Superior temporal gyrus (tissue), 1 donor: ENCODE data around the gene ARSB.

Source experiments
- DNase-seq: peaks from one replicate; pipeline ENCODE4 v3.0.0-alpha.2; 2016; ENCODE audit errors: extremely low spot score

The ARSB gene

DNA sequence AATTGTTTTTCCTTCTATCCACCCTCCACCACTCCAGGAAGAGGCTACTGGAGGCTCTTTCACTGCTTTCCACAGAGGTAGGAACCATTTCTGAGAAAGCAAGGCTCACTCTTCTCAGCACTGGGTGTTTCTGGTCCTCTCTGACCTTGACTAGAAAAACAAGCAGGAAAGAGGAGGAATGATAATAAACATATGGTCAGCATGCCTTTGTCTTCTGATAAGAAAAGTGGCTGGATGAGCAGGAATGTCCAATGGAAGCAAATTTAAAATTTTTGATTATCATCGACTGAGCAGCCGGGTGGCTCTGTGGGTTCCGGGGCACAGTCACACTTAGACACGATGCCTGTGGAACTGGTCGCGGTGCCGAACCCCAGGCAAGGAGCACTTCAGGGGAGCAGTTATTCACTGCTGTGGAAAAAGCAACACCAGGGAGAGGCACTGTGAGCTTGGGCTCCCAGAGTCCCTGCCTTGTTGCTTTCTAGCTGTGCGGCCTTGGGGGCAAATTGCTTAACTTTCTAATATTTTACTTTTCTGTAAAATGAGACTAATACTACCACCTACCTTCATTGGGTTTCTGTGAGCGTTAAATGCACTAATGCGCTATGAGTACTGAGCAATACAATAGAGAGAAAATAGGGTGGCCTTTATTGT lies 179.5 kb downstream of the ARSB start:
- DNase-seq = no peak

DNA sequence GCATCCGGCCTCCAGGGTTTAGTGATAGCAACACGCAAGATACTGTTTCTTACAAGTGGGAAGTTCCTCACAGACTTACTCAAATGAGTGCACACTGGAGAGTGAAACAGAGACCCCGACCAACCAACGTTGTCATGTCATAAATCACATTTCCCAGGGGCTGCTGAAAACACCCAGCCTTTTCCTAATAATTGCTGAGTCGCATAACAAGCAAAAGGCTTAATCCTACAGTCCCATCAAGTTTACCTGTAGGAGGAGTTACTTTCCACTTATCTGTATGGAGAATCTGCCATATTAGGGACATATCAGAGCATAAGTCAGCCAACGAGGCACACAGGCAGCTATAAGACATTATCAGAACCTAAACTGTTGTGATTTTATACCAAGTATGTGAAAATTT lies 180.1 kb downstream of the ARSB start:
- no peak for DNase-seq

DNA sequence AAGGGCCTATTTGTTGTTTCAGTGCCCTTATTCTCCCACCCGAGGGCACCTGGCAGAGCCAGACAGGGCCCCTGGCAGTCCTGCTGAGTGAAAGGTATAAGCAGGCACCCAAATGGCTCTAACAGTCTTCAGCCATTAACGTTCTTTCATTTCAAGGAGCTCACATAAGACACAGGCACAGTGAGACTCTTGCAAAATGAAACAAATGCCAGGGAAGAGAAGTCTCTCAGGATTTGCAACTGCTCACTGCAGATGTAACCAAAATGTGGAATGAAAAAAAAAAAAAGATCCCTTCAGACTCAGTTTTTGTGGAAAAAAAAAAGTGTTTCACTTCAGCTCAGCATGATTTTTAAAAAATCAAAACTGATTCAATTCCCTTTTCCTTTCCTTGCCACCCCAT lies 181.2 kb downstream of the ARSB start:
- DNase-seq = no peak

DNA sequence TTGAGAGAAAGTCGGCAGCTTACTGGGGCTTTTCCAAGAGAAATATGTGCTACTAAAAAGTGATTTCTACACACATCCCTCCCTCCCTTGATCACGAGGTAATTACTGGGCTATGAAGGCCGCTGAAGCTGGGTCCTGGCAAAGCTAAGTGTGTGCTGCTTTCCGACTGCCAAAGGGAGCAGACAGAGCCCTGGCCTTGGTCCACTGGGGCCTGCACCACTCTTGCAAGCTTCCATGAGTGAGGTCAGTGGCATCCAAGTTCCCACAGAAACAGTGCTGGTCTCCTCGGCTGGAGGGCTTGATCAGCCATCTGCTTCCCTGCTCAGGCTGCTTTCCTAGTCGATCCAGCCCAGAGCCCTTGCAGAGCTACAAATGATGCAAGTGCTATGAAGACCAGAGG lies 181.8 kb downstream of the ARSB start:
- DNase-seq = no peak

DNA sequence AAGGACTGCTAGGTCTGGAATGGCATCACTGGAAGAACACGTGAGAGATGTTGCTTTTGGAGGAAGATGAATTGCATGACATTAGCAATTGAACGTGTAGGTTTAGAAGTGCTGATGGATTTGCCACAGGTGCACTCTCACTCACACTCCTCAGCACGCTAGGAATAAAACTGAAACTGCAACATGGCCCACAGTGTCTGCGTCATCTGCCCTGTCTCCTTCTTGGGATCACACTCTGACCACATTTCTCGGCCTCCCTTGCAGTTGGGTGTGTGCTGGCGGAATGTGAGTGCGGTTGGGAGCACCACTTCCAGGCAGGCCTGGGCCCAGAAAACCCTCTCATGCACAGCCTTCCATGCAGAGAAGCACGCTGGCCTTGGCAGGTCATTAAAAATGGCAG lies 183.7 kb downstream of the ARSB start:
- no peak for DNase-seq

DNA sequence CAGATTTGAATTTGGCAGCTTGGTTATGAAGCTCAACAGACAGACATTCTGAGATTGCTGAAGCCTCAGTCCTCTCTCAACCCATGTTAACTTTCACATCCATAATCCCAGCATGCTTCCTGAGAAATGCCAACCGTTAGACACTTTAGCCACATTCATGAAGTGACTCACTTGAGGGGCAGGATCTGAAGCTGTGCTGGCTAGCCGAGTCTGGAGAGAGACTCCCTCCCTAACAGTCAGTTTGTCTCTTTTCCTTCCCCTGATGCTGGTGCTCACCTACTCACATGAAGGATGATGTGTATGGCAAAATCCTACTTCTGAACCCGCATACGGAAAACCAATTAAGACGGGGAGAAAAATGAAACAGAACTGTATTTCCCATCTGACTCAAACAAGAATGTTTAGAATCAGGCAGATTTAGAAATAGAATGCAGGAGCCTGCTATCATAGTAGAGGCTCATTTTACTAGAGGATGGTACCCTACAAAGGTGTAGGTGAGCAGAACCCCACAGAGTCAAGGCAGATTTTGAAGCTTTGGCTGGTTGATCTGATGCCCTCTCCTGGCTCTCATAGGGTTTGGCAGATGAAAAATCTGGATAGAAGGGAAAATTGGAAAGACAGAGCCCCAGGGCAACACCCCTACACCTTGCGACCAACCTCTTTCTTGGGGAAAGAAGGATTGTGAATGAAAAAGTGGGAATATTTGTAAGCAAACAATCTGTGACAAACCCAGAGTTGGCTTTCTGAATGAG lies 185.7 kb downstream of the ARSB start:
- no peak for DNase-seq

DNA sequence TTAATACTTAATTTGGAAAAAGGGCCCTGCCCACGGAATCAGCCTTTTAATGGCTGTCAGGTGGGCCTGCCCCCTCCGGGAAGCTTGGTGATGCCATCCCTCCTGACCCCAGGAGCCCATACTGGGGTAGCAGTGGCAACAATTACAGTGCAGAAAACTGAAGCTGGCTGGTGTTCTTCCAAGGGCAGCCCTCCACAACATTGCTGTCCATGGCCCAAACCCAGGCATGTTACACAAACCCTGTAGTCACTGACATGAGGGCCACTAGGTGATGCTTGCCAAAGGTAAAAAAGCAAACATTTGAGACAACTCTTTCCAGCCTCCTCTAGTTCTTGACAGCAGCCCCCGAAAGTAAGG lies 186.5 kb downstream of the ARSB start:
- no peak for DNase-seq

DNA sequence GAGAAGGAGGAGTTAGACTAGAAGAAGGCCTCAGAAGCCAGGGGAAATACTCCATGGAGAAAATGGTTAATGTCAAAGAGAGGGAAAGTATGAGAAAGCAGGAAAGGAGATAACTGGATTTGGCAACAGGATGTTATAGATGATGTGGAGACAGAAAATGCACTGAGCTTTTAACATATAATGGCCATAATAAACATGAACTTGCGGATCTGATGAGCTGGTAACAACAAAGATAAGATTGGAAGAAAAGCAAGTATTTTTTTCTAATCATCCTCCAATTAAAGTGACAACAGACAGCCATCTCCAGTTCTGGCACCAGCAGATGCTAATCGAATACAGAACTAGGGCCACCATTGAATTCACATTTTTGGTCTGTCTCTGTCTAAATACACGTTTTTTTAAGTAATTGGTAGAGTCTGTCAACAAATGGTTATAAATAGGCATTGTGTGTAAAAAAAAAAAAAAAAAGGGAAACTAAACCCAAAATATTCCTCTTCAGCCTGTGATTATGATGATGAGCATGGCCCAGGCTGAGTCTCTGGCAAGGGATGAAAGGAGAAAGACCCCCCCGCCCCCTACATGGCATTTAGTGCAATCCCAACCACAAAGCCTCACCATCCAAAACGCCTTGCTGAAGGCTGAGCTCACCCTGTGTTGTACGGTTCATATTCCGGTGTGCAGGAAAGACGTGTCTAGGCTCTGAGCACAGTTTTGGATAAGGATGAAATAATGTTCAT lies 187.0 kb downstream of the ARSB start:
- DNase-seq = no peak

DNA sequence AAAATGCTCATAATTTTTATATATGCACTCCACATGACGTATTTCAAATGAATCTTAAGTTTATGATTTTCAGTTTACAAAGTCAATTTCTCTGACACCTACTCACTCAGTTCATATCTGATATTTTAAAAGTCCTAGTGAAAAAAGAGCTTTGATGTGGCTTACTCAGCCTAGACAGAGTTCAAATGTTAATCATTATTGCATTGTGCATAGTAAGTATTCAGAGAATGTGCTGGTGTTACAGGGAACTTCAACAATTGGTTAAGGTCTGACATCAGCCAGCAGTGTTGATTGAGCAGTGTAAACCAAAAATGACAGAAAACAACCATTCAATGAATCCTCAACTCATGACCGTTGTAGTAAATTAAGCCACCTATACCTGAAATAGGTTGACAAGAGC lies 189.4 kb downstream of the ARSB start:
- DNase-seq = no peak

DNA sequence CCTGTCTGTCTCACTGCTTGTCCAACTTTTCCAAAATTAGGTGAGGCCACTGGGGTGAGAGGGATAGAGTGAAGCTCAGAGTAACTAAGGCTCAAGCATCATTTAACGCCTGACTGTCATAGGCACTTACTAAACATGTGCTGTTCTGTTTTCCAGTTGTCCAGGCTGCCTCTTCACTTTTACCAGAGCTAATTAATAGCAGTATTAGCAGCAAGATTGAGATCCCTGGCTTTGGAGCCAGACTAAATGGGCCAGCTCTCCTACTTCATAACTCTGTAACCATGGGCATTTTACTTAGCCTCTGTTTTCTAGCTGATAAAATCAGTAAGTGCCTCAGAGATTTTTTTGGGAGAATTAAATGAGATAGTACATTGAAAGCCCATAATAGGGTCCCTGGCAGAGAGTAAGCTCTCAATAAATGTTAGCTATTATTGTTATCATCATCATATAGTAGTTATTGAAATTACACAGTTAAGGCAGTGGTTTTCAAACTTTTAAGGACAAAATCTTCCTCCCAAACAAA lies 190.4 kb downstream of the ARSB start:
- no peak for DNase-seq

DNA sequence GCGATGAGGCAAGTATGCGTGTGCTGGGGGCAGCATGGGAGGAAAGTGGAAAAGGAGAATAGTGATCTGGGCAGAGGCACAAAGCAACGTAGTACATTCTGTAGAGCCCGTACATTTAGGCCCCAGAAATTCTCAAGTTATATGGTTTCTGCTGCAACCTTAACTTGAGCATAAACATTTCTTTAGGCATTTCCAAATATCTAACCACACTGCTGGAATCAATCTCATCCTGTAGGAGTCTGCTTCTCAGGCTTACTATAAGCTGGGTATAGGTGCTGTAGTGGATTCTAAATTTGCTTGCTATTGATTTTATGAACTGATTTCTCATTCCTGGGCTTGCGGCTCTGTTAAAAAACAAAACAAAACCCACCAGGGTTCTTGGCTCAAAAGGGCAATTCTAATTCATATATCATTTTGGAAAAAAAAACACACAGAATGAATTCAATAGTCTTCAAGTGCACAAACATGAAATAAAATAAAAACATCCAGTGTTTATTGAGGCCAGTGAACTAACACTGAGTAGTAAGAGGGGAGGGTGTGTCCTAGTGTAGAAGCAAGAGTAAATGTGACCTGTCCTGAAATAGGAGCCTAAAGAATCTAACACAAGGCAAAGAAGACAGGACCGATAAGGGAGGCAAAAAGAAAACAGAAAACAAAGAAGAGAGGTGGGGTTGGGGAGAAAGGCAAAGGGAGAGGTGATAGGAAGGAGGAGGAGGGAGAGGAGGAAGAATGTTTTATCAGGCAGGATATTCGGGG lies 191.0 kb downstream of the ARSB start:
- DNase-seq = no peak

DNA sequence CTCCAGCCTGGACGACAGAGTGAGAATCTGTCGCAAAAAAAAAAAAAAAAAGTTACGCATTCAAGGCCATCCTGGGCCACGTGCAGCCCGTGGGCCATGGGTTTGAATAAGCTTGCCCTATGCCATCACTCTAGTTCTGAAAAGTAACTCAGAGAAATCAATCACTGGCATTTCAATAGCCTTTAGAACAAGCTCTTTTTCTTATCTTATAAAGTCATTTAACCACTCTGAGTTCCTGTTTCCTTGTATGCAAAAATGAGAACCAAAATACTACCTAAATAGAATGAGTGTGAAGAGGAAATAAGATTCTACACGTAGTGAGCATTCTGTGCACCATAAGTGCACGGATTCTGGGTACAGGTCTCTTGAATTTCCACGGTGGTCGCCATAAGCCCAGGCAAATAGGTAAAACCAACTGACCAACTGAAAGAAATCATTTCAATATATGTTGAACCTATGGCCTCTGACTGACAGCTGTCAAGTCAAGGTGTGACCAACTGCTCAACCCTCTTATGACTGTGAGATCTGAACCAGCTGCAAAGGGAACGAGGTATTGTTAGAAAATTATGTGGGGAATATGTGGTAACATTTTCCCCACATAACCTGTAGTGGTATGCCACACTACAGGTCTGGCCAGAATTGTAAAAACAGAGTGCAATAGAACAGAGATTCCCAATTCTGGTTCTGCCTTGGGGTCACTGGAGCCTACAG lies 192.6 kb downstream of the ARSB start:
- no peak for DNase-seq

DNA sequence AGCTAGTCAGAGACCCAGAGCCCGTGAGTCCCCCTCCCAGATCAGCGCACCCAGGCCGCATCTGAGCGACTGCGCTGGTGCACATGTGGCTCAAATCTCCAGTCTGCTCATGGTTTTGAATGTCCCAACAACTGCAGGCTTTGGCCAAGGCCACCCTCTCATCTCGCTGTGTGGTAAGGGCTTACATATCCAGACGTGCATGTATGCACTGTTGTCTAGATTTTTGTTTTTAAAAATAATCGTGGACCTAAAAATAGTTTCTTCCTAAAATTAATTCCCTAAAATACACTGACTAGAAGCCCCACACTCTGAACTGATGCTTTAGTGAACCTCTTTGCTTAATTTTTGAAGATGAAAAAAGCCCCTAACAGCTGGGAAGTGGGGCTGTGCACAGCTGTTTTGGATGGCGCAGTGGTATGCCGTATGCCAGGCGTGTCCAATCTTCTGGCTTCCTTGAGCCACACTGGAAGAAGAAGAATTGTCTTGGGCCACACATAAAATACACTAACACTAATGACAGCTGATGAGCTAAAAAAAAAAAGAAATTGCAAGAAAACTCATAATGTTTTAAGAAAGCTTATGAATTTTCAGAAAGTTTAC lies 193.5 kb downstream of the ARSB start:
- no peak for DNase-seq

DNA sequence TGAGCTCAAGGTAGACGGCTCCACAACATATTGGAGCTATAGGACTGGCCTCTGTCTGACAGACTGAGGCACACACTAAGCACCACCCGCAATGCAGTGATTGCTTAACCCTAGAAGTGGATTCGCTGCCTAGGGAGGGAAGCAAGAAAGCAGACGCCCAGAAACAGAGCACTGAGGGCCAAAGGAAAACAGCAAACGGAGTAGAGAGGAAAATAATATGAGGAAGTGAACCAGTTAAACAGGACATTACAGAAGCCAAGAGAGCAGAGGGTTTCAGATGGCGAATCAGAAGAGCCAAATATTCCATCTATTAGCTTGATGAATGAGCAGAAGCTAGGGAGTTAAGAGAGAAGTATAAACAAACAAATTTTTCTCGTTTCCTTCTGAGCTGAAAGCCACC lies 197.3 kb downstream of the ARSB start:
- no peak for DNase-seq

DNA sequence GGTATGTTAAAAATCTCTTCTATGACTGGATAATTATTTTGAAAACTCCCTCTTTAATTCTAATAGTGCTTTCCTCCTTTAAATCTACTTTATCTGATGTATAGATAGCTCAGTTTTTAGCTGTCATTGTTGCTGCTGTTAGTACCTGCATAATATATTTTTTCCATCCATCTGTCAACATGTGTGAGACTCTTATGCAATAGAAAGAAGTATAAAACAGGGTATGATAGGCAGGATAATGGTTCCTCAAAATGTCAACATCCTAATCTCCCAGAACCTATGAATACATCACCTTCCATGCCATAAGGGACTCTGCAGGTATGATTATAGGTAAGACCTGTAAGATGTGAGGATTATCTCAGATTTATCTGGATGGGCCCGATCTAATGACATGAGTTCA lies 199.7 kb downstream of the ARSB start:
- no peak for DNase-seq

DNA sequence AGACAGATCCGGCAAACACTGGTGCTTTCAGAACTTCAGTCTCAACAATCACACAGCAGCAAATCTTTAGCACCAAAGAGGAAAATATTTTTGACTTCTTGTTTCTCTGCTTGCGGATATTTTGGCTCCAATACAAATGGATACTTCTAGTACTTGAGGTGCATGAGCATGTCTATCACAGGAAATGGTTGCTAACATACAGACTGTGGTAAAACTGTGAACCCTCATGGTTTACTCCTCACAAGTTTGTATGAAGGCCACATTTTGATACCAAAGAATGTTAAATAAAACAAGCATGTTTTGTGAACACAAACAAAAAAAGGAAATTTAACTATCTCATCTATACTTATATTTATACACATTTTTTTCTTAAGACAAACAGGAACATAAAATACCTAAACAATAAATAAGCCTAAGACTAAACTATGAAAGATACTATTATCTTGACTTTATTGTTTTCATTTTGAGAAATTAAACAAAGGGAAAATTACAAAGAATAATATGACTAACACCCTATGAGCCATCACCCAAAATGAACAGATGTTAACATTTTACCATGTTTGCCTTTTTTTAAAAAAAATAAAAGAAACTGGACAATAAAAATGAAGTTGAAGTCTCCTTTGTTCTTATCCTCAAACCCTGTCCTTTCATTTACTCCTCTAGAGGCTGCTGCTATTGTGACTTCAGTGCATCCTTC lies 201.5 kb downstream of the ARSB start:
- DNase-seq = no peak

DNA sequence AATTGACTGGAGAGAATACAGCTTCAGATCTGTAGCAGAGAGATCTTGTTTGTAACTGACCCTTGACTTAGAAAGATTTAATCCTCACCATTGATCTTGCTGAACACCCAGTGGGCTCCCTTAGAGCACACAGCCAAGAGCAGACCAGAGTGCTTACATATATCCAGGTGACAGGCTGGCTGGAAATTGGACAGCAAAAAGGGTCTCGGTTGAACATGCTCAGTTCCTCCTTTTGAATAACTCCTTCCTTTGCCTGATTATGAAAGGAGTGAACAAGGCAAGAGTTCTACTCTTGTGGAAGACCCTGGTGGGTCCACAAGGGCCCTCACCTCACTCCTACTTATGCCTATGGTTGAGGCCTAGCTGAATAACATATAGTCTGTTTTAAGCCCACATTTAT lies 202.4 kb downstream of the ARSB start:
- DNase-seq = no peak

DNA sequence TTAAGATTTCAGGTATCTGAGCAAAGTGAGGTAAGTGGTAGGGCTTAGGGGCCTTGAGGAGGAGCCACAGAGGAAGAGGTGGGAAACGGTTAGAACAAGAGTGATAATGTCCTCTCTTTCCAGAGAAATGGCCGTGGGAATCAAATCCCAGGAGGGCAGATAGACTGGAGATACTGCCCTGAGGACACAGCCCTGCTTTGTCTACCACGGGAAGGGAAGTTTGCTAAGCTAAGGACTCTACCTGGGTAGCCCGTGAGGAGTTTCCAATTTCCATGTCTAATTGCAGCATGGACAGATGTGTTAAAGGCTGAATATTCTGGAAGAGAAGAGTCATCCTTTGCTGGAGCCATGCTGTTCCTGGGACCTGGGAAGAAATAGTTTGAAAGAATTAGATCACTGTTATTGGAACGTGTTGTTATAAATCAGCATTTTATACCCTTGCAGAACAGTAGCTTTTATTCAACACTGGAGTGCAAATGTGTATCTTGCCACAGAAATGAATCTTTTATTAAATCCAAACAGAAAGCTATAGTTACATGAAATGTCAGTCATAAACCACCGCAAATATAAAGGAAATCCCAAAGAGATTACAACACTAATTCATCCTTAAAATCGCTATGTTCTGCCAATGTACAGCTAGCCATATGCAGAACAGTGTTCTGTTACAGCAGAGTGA lies 203.4 kb downstream of the ARSB start:
- DNase-seq = no peak

DNA sequence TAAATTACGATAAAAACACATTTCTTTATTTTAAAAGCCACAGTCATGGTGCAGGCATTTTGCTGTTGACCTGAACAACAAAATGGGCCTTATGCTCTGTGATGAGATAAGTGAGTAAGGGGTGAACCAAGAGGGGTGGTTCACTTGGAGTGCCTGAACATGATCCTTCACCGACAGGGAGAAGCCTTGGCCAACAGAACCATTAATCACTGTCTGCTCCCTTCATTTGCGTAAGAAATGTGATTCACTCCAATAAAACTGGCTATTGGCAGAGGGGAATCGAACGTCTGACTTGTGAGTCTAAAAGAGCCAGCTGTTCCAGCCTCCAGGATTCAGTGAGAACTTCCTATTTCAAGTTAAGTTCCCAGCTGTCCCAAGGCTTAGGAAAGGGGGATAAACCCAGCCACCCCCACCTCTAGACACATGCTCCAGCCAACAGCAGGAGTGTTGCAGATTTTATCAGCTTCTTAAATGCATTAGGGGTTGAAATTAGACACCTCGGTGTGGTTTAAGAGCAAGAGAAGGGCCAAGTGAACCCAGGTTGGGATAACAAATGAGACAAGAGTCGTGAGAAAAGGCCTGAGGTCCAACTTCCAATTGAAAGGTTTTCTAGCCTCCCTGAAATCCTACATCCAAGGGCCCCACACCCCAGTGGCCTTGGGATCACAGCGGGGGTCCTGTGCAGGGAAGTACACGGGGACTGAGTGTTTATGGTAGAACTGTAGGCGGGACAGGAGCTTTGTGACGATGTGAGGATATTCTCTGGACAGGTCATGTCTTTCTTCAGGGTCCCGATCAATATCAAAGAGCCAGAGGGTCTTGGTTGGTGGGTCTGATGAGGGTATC lies 205.1 kb downstream of the ARSB start:
- no peak for DNase-seq
